ENCODE data around the gene GPC3. TPM values are rescaled to one million over a fixed set of nuclear protein-coding genes. Genes with fewer than 3 reads are reported as not detected.
"Not testable (repeated sequence)": the region's sequence is repeated elsewhere in the genome, so short reads cannot be mapped to it uniquely, and the experiment has no call there.

GPC3 gene
- total RNA-seq, 1 donor, result not detected

GRCh38 chrX:133723930-133724329, 261.5 kb downstream of the GPC3 start:
- H3K4me3 ChIP-seq (ENCODE audit: insufficient read depth, low read length), result no peak overlapping the region
- H3K36me3 ChIP-seq (ENCODE audit: insufficient read depth, low read length), result no peaks in the 10 kb centered on the region
- H3K79me2 ChIP-seq (ENCODE audit: insufficient read depth, low read length), result no peaks in the 10 kb centered on the region
- no peak for DNase-seq (ENCODE audit: insufficient read length, low spot score, missing footprints)
- no peak overlapping the region for H3K27ac ChIP-seq (ENCODE audit: low read depth, low read length)
- H3K9me3 ChIP-seq (ENCODE audit: low read depth, low read length), result no peaks in the 10 kb centered on the region
- peaks cover 4% of the 10 kb centered on the region for H3K27me3 ChIP-seq (ENCODE audit: insufficient read depth, low read length)
- H2AFZ ChIP-seq (ENCODE audit: low read length), result no peak overlapping the region
- H3K4me2 ChIP-seq (ENCODE audit: insufficient read depth, low read length), result no peak overlapping the region
- no peaks in the 10 kb centered on the region for H4K20me1 ChIP-seq (ENCODE audit: insufficient read depth, low read length)
- peaks cover 3% of the 10 kb centered on the region for H3K4me1 ChIP-seq (ENCODE audit: insufficient read depth, low read length)
- TF ChIP-seq CTCF (IDR thresholded peaks at IDR 0.05; ENCODE audit: extremely low read depth, low read depth, low read length), result no peak

- Histone ChIP-seq H2AFZ (ENCODE audit: low read length) (no peak overlapping the region), H3K4me3 (ENCODE audit: insufficient read depth, low read length) (no peak overlapping the region), H3K36me3 (ENCODE audit: insufficient read depth, low read length) (no peaks in the 10 kb centered on the region), H3K79me2 (ENCODE audit: insufficient read depth, low read length) (no peaks in the 10 kb centered on the region), H3K27me3 (ENCODE audit: insufficient read depth, low read length) (no peaks in the 10 kb centered on the region), H3K4me2 (ENCODE audit: insufficient read depth, low read length) (no peak overlapping the region), H3K4me1 (ENCODE audit: insufficient read depth, low read length) (peaks cover 3% of the 10 kb centered on the region), H3K27ac (ENCODE audit: low read depth, low read length) (no peak overlapping the region), H4K20me1 (ENCODE audit: insufficient read depth, low read length) (no peaks in the 10 kb centered on the region), H3K9me3 (ENCODE audit: low read depth, low read length) (no peaks in the 10 kb centered on the region)
- DNase-seq (ENCODE audit: insufficient read length, low spot score, missing footprints), result no peak
- no peak for TF ChIP-seq CTCF (IDR thresholded peaks at IDR 0.05; ENCODE audit: extremely low read depth, low read depth, low read length)
Observed at GRCh38 chrX:133722756-133723155, 262.6 kb downstream of the GPC3 start.

GRCh38 chrX:133720269-133720668, 265.1 kb downstream of the GPC3 start:
- not testable (repeated sequence) for H3K27me3 ChIP-seq (ENCODE audit: insufficient read depth, low read length); H3K36me3 ChIP-seq (ENCODE audit: insufficient read depth, low read length); DNase-seq (ENCODE audit: insufficient read length, low spot score, missing footprints); H3K4me3 ChIP-seq (ENCODE audit: insufficient read depth, low read length); H2AFZ ChIP-seq (ENCODE audit: low read length); H3K9me3 ChIP-seq (ENCODE audit: low read depth, low read length); H3K4me2 ChIP-seq (ENCODE audit: insufficient read depth, low read length); H4K20me1 ChIP-seq (ENCODE audit: insufficient read depth, low read length); H3K79me2 ChIP-seq (ENCODE audit: insufficient read depth, low read length); H3K4me1 ChIP-seq (ENCODE audit: insufficient read depth, low read length); H3K27ac ChIP-seq (ENCODE audit: low read depth, low read length)

- H3K27me3 ChIP-seq (ENCODE audit: insufficient read depth, low read length), result no peaks in the 10 kb centered on the region
- no peaks in the 10 kb centered on the region for H3K4me1 ChIP-seq (ENCODE audit: insufficient read depth, low read length)
- H3K36me3 ChIP-seq (ENCODE audit: insufficient read depth, low read length), result no peaks in the 10 kb centered on the region
- H3K4me2 ChIP-seq (ENCODE audit: insufficient read depth, low read length), result no peak overlapping the region
- no peak for DNase-seq (ENCODE audit: insufficient read length, low spot score, missing footprints)
- H3K79me2 ChIP-seq (ENCODE audit: insufficient read depth, low read length), result no peaks in the 10 kb centered on the region
- no peaks in the 10 kb centered on the region for H3K9me3 ChIP-seq (ENCODE audit: low read depth, low read length)
- no peak for TF ChIP-seq CTCF (IDR thresholded peaks at IDR 0.05; ENCODE audit: extremely low read depth, low read depth, low read length)
- no peak overlapping the region for H3K27ac ChIP-seq (ENCODE audit: low read depth, low read length)
- H2AFZ ChIP-seq (ENCODE audit: low read length), result no peak overlapping the region
- no peak overlapping the region for H3K4me3 ChIP-seq (ENCODE audit: insufficient read depth, low read length)
- H4K20me1 ChIP-seq (ENCODE audit: insufficient read depth, low read length), result no peaks in the 10 kb centered on the region
Observed at GRCh38 chrX:133715715-133716114, 269.7 kb downstream of the GPC3 start.

All from osteoblast (primary cell).